K562 treated with DMSO at 1 percent for 24 hours (cell line): ENCODE results near the gene CPNE1. TPM values are rescaled to one million over a fixed set of nuclear protein-coding genes. Genes with fewer than 3 reads are reported as not detected.

Source experiments
- total RNA-seq: library from RNA; unstranded; fragments of 300-600 nt; gene quantifications from 2 replicates; pipeline ENCODE4 v1.2.3, GENCODE V29; 2022; ENCODE audit warnings: low read depth; ENCODE audit not compliant: insufficient read depth

CPNE1 gene
- total RNA-seq = 141 and 147 TPM in 2 replicates

GRCh38 chr20:35664466-35665206 lies at the start of gene CPNE1, which contains the start of gene RBM12:
TSS of gene CPNE1 (minus strand) at chr20:35664900. CDS start at chr20:35632923, 31,977 bp downstream.
TSS of gene RBM12 (minus strand) at chr20:35664900. CDS start at chr20:35655322, 9,578 bp downstream.

GRCh38 chr20:35699127-35699956 lies 34.6 kb upstream of the CPNE1 start, which contains the start of the genes NFS1 and ROMO1:
TSS of gene NFS1 (minus strand) at chr20:35699352. CDS start at chr20:35699288, 64 bp downstream.
TSS of gene ROMO1 (plus strand) at chr20:35699405. CDS start at chr20:35699633, 228 bp downstream.

GRCh38 chr20:35615667-35616464 lies 48.8 kb downstream of the CPNE1 start, which contains the start of gene SPAG4:
TSS of gene SPAG4 (plus strand) at chr20:35615829. CDS start at chr20:35616004, 175 bp downstream.

Other genes with a start within 250 kb of the CPNE1 start
- not detected in 2 replicates for gene GDF5, start 226.7 kb downstream of the CPNE1 start, total RNA-seq
- gene CEP250, start 209.3 kb downstream of the CPNE1 start, total RNA-seq = 15.9 and 18.0 TPM in 2 replicates
- not detected in 2 replicates for gene C20orf173, start 135.2 kb downstream of the CPNE1 start, total RNA-seq
- gene ERGIC3, start 122.8 kb downstream of the CPNE1 start, total RNA-seq = 421 and 431 TPM in 2 replicates
- gene SPAG4, start 49.1 kb downstream of the CPNE1 start, total RNA-seq = 6.5 and 11.8 TPM in 2 replicates
- 37.0 and 41.5 TPM in 2 replicates for gene RBM12, start within 50 bp of the CPNE1 start, total RNA-seq
- gene NFS1, start 34.5 kb upstream of the CPNE1 start, total RNA-seq = 37.6 and 48.2 TPM in 2 replicates
- gene ROMO1, start 34.5 kb upstream of the CPNE1 start, total RNA-seq = 353 and 401 TPM in 2 replicates
- gene RBM39, start 77.4 kb upstream of the CPNE1 start, total RNA-seq = 134 and 140 TPM in 2 replicates
- 32.3 and 38.9 TPM in 2 replicates for gene PHF20, start 107.1 kb upstream of the CPNE1 start, total RNA-seq